DOHH2 (cell line): Measurements from ENCODE around the gene C17orf107.

Source experiments
- CTCF ChIP-seq: fragments of 200-600 bp; sonication (generic); IDR thresholded peaks from one replicate; pipeline ENCODE4 v1.5.1; 2014; ENCODE audit warnings: antibody characterized with exemption, mild to moderate bottlenecking, low read depth, low read length; ENCODE audit not compliant: poor library complexity, severe bottlenecking
- EZH2phosphoT487 ChIP-seq: fragments of 200-600 bp; sonication (generic); IDR thresholded peaks from 2 replicates; pipeline ENCODE4 v1.6.1; 2017; ENCODE audit warnings: borderline replicate concordance, mild to moderate bottlenecking, antibody characterized with exemption, low read length, moderate library complexity, mixed read lengths

GRCh38 chr17:4898927-4899326, 409 bp upstream of the C17orf107 start:
- TF ChIP-seq CTCF (no peak), EZH2phosphoT487 (no peak)
